NK-92 (cell line): Measurements from ENCODE around the gene REEP2.
"Not testable (repeated sequence)": the region's sequence is repeated elsewhere in the genome, so short reads cannot be mapped to it uniquely, and the experiment has no call there.

Experiments
- DNase-seq: peaks from one replicate; lab custom pipeline; 2025; ENCODE audit not compliant: unreplicated experiment; lab: John Stamatoyannopoulos, UW

Gene REEP2

DNA sequence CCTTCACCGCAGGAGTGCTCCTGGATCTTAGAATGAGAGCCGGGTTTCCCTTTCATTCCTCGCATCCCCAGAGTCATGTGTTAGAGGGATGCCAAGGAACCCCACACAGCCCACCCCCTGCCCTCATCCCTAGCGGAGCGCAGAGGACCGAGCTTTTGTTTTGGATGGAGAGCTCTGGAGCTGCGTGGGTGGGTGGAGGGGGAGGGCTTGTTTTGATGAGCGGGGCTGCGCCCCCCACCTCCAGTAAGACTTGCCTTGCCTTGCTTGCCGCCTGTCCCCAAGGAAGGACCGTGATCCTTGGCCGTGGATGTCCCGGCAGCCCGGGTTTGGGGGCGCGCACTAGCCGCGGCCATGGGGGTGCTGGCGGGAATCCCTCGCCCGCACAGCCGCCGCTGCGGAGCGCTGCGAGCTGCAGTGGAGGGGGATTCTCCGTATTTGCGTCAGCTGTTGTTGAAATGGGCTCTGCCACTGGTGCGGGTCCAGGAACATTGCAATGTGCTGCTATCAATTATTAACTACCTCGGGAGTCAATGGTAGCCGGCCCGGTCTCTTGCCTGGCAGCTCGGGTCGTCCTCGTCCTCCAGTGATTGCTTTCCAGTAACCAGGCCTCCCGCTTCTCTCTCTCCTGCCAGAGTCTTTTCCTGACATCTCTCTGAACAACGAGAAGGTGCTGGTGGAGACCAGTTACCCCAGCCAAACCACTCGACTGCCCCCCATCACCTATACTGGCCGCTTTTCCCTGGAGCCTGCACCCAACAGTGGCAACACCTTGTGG is 27.5 kb downstream of the REEP2 start:
- DNase-seq: no peak

DNA sequence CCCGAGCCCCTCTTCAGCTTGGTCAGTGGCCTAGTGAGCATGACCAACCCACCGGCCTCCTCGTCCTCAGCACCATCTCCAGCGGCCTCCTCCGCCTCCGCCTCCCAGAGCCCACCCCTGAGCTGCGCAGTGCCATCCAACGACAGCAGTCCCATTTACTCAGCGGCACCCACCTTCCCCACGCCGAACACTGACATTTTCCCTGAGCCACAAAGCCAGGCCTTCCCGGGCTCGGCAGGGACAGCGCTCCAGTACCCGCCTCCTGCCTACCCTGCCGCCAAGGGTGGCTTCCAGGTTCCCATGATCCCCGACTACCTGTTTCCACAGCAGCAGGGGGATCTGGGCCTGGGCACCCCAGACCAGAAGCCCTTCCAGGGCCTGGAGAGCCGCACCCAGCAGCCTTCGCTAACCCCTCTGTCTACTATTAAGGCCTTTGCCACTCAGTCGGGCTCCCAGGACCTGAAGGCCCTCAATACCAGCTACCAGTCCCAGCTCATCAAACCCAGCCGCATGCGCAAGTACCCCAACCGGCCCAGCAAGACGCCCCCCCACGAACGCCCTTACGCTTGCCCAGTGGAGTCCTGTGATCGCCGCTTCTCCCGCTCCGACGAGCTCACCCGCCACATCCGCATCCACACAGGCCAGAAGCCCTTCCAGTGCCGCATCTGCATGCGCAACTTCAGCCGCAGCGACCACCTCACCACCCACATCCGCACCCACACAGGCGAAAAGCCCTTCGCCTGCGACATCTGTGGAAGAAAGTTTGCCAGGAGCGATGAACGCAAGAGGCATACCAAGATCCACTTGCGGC is 28.2 kb downstream of the REEP2 start:
- no peak for DNase-seq

DNA sequence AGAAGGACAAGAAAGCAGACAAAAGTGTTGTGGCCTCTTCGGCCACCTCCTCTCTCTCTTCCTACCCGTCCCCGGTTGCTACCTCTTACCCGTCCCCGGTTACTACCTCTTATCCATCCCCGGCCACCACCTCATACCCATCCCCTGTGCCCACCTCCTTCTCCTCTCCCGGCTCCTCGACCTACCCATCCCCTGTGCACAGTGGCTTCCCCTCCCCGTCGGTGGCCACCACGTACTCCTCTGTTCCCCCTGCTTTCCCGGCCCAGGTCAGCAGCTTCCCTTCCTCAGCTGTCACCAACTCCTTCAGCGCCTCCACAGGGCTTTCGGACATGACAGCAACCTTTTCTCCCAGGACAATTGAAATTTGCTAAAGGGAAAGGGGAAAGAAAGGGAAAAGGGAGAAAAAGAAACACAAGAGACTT is 28.9 kb downstream of the REEP2 start:
- no peak for DNase-seq

DNA sequence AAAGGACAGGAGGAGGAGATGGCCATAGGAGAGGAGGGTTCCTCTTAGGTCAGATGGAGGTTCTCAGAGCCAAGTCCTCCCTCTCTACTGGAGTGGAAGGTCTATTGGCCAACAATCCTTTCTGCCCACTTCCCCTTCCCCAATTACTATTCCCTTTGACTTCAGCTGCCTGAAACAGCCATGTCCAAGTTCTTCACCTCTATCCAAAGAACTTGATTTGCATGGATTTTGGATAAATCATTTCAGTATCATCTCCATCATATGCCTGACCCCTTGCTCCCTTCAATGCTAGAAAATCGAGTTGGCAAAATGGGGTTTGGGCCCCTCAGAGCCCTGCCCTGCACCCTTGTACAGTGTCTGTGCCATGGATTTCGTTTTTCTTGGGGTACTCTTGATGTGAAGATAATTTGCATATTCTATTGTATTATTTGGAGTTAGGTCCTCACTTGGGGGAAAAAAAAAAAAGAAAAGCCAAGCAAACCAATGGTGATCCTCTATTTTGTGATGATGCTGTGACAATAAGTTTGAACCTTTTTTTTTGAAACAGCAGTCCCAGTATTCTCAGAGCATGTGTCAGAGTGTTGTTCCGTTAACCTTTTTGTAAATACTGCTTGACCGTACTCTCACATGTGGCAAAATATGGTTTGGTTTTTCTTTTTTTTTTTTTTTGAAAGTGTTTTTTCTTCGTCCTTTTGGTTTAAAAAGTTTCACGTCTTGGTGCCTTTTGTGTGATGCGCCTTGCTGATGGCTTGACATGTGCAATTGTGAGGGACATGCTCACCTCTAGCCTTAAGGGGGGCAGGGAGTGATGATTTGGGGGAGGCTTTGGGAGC is 29.5 kb downstream of the REEP2 start:
- no peak for DNase-seq

DNA sequence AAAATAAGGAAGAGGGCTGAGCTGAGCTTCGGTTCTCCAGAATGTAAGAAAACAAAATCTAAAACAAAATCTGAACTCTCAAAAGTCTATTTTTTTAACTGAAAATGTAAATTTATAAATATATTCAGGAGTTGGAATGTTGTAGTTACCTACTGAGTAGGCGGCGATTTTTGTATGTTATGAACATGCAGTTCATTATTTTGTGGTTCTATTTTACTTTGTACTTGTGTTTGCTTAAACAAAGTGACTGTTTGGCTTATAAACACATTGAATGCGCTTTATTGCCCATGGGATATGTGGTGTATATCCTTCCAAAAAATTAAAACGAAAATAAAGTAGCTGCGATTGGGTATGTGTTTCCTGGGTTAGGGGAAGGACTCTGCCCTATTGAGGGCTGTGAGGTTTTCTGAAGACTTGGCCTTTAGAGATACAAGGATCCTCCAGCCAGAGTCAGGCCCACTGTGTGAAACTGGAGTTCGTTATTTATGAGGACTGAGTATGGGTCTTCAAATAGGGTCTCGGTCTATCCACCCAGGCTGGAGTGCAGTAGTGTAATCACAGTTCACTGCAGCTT is 30.2 kb downstream of the REEP2 start:
- DNase-seq: no peak

DNA sequence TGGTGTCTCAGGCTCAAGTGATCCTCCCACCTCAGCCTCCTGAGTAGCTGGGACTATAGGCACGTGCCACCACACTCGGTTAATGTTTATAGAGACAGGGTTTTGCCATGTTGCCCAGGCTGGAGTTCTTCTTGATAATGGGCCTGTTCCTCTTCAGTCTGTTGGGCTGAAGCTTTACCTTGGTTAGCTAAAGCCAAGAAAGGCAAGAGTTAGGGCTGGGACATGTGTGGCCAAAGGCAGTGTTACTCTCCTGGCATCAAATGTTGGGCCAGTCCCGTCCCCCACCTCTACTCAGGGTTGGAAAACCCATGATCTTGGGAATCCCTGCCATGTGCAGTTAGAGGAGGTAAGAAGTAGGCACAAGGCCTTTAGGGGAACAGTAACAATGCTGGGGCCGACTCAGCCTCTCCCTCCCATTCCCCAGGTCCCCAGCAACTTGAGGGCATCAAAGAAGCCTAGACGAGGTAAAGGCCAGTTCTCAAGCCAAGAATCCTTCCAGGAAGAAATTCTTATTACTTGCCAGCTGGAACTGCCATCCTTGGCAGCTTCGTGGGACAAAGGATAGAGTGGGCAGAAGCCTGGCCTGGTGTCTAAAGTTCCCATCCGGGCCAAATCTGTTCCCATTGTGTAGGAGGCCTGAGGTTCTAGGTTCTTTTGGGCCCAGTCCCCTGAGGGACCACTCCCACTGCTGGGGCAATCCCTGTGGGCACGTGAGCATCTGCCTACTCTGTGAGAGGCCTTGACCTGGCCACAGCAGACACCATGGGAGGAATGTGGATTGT is 30.9 kb downstream of the REEP2 start:
- DNase-seq: no peak

DNA sequence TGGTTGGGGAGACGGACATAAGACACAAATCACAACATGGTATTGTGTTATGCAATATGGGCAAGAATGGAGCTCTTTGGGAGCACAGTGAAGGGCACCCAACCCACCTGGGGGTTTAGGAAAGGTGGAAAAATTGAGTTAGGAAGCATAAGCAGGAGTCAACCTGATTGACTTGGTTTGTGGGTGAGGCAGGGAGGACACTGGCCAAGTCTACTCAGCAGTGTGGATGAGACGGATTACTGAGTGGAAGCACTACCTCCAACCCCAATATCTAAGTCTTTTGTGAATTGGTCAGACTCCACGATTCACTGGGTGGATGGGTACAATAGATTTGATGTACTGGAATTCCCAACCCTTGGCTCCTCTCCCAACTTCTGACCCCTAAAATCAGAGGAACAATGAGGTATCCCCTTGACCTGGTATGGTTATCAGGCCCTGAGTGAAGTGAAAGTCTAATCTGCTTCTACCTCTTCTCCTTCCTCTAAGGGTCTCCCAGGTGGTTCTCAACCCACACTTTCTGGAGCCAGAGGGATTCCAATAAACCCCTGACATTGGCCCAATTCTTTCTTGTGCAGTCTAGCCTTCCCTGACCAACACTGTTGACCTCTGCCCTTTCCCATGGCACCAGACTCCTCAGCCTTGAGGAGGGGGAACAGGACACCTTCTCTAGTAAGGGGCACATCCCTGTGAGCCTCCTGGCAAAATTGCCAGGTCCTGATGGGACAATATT is 31.6 kb downstream of the REEP2 start:
- DNase-seq: no peak

DNA sequence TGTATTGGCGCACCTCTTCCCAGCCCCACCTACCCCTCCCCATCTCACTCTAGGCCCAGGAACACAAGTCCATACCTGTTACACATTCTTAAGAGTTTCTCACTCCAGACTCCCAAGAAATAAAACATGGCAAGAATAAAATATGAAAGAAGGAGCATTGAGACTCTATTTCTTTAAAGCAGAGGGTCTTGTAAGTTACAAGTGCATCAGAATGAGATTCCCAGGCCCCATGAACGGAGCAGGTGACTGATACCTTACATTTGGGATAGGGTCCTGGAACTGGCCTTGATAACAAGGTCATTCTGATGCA is 32.1 kb downstream of the REEP2 start:
- no peak for DNase-seq

DNA sequence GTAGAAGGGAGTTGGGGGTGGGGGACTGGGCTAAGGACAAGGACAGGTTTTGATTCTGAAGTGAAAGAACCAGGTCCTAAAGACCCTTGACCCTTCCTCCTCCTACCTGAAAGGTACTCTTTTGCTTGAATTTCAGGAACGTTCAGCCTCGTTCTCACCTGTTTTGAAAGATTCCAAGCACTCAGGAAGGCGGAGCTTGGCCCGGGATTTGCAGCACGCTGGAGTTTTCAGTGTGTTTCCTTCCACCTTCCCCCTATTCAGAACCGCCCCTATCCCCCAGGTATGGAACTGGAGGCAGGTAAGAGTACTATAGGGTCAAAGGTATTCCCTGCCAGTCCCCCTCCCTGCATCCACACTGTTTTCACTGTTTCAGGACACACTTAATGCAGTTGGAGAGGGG is 33.5 kb downstream of the REEP2 start:
- DNase-seq: no peak

DNA sequence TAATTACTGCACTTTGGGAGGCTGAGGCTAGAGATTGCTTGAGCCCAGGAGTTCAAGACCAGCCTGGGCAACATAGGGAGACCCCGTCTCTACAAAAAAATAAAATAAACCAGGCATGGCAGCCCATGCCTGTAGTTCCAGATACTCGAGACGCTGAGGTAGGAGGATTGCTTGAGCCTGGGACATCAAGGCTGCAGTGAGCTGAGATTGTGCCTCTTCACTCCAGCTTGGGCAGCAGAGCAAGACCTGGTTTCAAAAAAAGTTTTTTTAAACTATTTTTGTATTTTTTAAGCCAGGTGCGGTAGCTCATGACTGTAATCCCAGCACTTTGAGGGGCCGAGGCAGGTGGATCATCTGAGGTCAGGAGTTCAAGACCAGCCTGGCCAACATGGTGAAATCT is 34.3 kb downstream of the REEP2 start:
- not testable (repeated sequence) for DNase-seq

DNA sequence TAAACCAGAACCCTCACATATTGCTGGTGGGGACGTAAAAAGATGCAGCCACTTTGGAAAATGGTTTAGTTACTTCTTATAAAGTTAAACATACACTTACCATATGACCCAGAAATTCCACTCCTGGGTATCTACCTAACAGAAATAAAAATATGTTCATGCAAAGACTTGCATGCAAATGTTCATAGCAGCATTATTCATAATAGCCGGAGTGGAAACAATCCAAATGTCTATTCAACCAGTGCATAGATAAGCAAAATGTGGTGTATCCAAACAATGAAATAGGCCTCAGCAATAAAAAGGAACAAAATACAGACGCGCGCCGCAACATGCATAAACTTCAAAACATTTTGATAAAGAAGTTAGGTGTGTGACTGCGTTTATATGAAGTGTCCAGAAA is 38.1 kb downstream of the REEP2 start:
- no peak for DNase-seq

DNA sequence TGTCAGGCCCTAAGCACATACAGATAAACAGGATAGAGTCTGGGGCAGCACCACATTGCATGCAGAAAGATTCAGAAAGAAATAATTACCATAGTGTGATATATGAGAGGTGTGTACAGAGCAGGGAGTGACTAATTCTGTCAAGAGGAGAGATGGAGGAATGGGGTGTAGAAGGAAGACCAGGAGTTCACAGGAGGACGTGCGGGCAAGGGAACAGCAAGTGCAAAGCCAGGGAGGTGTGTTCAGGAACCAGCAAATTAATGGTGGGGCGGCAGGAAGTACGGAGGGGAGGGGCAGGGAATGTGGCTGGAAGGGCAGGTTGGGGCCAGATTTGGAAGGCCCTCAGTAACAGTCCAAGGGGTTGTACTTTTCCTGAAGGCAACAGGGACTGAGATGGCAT is 43.8 kb downstream of the REEP2 start:
- no peak for DNase-seq

DNA sequence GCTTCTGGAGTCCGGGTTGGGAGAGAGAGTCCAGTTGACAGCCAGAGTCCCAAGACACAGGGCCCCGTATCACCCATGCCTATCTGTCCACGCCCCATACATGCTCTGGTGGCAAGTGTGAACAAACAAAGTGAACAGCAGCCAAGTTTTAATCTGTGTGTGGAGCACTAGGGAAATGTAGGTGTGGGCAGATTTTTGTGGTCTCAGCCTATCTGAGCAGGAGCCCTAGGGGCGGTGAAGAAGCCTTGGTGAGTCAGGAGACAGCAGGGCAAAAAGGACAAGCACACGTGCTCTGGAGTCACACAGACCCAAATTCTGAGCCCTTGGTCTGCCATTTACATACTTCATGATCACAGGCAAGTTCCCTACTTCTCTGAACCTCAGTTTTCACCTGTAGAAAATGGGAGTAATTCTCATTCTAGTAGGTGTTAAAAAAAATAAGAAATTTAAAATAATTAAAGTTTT is 49.7 kb downstream of the REEP2 start:
- DNase-seq: no peak

DNA sequence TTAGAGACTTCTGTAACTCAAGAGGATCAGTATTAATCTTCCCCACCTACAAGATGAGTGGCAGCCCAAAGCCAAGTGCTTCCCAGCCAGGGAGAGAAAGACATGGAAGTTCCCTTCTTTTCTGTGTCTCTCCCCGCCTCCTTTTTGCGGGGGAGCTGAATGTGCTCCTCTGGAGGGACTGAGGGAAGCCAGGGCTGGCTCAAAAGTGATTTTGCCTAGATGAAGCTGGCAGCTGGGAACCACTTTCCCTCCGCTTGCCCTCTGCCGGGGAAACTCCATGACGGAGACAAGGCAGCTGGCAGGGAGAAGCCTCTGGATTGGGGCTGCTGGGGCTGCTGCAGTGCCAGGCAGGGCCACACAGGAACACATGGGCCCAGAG is 50.8 kb downstream of the REEP2 start:
- no peak for DNase-seq

DNA sequence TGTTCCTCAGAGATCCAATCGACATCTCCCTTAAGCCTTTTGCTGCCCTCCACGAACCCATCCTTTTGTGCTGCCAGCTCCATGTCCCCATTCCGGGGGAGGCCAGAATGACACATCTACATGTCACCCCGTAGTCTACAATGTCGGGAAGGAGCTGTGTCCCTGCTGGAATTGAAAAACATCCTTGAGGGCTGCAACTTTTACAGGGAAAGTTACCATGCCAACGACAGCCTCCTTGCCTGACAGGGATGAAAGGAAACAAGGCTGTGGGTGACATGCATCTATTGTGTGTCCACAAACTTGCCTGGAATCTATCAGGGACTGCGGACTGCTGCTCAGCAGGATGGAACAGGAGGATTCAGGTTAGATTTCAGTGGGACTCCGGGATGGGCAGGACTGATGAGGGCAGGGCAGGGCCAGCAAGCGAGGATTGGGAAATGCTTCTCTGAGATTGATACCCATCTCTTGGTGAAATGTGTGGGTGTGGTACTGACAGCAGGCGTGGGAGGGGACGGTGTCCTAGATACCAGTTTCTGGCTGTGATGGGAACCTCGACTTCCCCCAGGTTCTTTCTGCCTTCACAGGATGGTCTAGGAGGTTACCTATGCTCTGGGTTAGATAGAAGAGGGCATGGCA is 51.9 kb downstream of the REEP2 start:
- DNase-seq: no peak

DNA sequence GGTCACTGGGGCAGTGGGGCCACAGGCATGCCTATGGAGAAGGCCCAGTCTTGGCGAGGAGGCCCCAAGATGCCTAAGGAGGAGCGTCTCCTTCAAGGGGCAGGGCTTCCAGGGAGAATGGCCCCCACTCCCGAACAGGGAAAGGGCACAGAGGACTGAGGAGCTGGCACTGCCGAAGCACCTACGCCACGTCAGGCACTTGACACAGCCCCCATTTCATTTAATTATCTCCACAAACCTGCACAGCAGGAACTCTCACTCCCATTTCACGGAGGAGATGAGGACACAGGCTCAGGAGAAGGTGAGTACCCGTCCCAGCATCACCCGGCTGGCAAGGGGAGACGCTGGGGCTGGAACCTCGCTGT is 52.4 kb downstream of the REEP2 start:
- DNase-seq: no peak

DNA sequence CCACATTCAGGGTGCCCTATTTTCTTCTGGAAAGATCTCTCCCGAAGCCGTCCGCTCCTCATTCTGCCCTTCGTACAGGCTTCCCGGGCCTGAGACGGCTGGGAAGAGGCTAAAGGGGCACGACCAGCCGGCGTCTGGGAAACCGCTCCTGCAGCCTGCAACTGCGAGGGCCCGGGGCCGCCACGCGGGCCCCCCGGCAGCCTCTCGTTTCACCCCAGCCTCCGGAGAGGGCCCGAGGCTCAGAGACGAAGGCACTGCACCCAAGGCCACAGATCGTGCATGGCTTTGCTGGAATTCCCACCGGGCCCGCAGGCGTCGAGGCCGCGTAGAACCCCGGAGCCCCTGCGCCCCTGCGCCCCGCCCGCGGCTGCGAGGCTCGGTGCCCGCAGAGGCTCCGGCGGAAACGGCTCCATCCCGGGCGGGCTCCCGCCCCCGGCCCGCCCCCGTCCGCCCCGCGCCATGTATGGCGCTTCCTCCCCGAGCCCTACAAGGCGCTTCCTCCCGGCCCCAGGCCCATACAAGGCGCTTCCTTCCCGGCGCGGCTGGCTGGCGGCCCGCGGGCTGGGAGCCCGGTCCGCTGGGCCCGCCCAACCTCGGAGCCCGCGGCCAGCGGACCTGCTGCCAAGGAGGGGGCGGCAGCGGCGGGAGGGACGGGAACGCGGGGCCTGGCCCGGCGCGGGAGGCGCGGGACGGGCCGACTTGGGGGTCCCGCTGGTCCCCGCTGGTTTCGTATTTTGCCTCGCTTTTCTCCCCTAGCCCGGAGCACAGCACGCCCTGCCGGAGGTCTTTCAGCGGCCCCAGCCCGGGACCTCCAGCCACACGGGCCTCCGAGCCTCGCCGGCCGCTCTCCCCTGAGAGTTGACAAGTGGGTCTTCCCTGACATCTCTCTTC is 53.1 kb downstream of the REEP2 start:
- DNase-seq: no peak

DNA sequence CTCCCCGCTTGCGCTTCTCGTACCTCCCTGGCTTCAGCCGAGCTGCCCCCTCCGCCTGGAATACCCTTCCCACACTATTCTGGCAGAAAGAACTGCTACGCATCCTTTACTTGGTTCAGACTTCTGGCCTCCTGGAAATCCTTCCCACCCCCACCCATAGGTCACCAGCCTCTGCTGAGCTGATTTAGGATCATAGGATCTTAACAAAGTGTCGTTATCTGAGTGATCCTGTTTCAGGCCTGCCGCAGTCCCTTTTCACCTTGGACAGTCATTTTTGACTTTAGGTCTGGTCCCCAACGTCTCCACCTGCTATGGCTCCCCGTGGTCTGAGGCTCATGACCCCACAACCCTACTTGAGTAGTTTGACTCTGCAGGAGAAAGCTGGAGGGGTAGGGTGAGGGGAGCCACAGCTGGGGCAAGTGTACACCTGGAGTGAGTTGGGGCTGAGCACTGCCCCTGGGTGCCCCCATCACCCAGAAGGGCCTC is 53.7 kb downstream of the REEP2 start:
- no peak for DNase-seq
